SK-N-SH (cell line): ENCODE measurements around the gene CES1. TPM values are rescaled to one million over a fixed set of nuclear protein-coding genes. Genes with fewer than 3 reads are reported as not detected.
"Not testable (repeated sequence)": the region's sequence is repeated elsewhere in the genome, so short reads cannot be mapped to it uniquely, and the experiment has no call there.

ENCODE experiments used
- CTCF ChIA-PET: fragments of 300-600, 350-600 bp; formaldehyde crosslinking; extraction: SDS; loops from one replicate; lab custom pipeline; 2021; lab: Yijun Ruan, JAX
- POLR2A ChIA-PET: fragments of 350-600 bp; sonication (Branson Sonifier 250); formaldehyde crosslinking; extraction: SDS; loops from one replicate; lab custom pipeline; 2020; ENCODE audit warnings: antibody characterized with exemption, inconsistent platforms; lab: Yijun Ruan, JAX
- DNase-seq: peaks from one replicate; pipeline ENCODE4 v3.0.0; 2012
- H2AFZ ChIP-seq: fragments of 200-600 bp; sonication (generic); 2 replicates; pipeline ENCODE4 v1.8.1; 2016; ENCODE audit warnings: antibody characterized with exemption, mild to moderate bottlenecking, low read depth
- H3F3A ChIP-seq: fragments of 200-600 bp; sonication (generic); replicated peaks from 2 replicates; pipeline ENCODE3; 2016; ENCODE audit warnings: antibody characterized with exemption, mild to moderate bottlenecking; ENCODE audit not compliant: insufficient read depth
- H3K27ac ChIP-seq, 2 experiments: fragments of 200-500 bp in 1 of 2; fragments of 200-600 bp in 1 of 2; sonication (Bioruptor generic) in 1 of 2; sonication (generic), shearing (Covaris generic) in 1 of 2; 2 replicates each; pipeline versions ENCODE4 v1.5.1 to v1.6.1; 2014 to 2016; ENCODE audit warnings: low read depth in 2 of 2, inconsistent platforms in 1 of 2, low read length in 1 of 2, mild to moderate bottlenecking in 1 of 2, mixed read lengths in 1 of 2
- H3K27me3 ChIP-seq: fragments of 200-600 bp; sonication (generic), shearing (Covaris generic); 2 replicates; pipeline ENCODE4 v1.6.1; 2016; ENCODE audit warnings: mixed run types; ENCODE audit not compliant: insufficient read depth
- H3K36me3 ChIP-seq, 2 experiments: fragments of 200-500 bp in 1 of 2; fragments of 200-600 bp in 1 of 2; sonication (Bioruptor generic) in 1 of 2; sonication (generic) in 1 of 2; replicated peaks in 1 of 2; 2 replicates each; pipeline versions ENCODE3 to v1.5.1; 2014 to 2016; ENCODE audit warnings: low read length in 1 of 2, mild to moderate bottlenecking in 1 of 2; ENCODE audit not compliant: insufficient read depth in 2 of 2, control insufficient read depth in 1 of 2
- H3K4me1 ChIP-seq, 2 experiments: fragments of 200-500 bp in 1 of 2; fragments of 200-600 bp in 1 of 2; sonication (Bioruptor generic) in 1 of 2; sonication (generic), shearing (Covaris generic) in 1 of 2; 2 replicates each; pipeline versions ENCODE4 v1.5.1 to v1.6.1; 2014 to 2016; ENCODE audit warnings: low read depth in 1 of 2, low read length in 1 of 2, mixed run types in 1 of 2; ENCODE audit not compliant: insufficient read depth in 2 of 2, control insufficient read depth in 1 of 2
- H3K4me2 ChIP-seq: fragments of 200-600 bp; sonication (generic), shearing (Covaris generic); 2 replicates; pipeline ENCODE4 v1.6.1; 2017; ENCODE audit warnings: mixed run types
- H3K4me3 ChIP-seq, 2 experiments: fragments of 200-500 bp in 1 of 2; fragments of 200-600 bp in 1 of 2; sonication (Bioruptor generic) in 1 of 2; sonication (generic), shearing (Covaris generic) in 1 of 2; 2 replicates each; pipeline versions ENCODE4 v1.5.1 to v1.8.1; 2014 to 2016; ENCODE audit warnings: low read depth in 2 of 2, inconsistent platforms in 1 of 2, low read length in 1 of 2, mild to moderate bottlenecking in 1 of 2, mixed read lengths in 1 of 2, moderate library complexity in 1 of 2
- H3K79me2 ChIP-seq: fragments of 200-600 bp; sonication (generic); 2 replicates; pipeline ENCODE4 v1.8.1; 2017; ENCODE audit warnings: mild to moderate bottlenecking; ENCODE audit not compliant: insufficient read depth
- H3K9ac ChIP-seq: fragments of 200-600 bp; sonication (generic); 2 replicates; pipeline ENCODE4 v1.6.1; 2017; ENCODE audit warnings: mixed run types
- H3K9me2 ChIP-seq: fragments of 200-600 bp; sonication (generic); 2 replicates; pipeline ENCODE4 v1.6.1; 2017; ENCODE audit warnings: mixed run types
- H3K9me3 ChIP-seq: fragments of 200-600 bp; sonication (generic); 2 replicates; pipeline ENCODE4 v1.6.1; 2017; ENCODE audit warnings: mixed run types, mild to moderate bottlenecking, moderate library complexity
- H4K20me1 ChIP-seq: fragments of 200-600 bp; sonication (generic); 2 replicates; pipeline ENCODE4 v1.6.1; 2017; ENCODE audit warnings: mild to moderate bottlenecking, mixed run types; ENCODE audit not compliant: insufficient read depth
- WGBS: methylation state at CpG from one replicate; pipeline ENCODE4 v1.1.6; 2017; ENCODE audit warnings: low lambda C conversion rate; 5-methylcytosine and 5-hydroxymethylcytosine counted together
- polyA plus RNA-seq, 3 experiments: library from polyadenylated mRNA; depleted of rRNA; stranded (reverse); fragments of >200 nt; gene quantifications; 2 replicates each; pipeline ENCODE4 v1.2.3, GENCODE V29; 2012

Gene CES1
- polyA plus RNA-seq, 1 of the 3 experiments (the other 2 are of a cell fraction): not detected

- H3K9me2 ChIP-seq, DNase-seq, H3F3A ChIP-seq, H3K9me3 ChIP-seq, H3K27me3 ChIP-seq, POLR2A ChIA-PET, H3K79me2 ChIP-seq, H3K9ac ChIP-seq, H2AFZ ChIP-seq, H3K4me2 ChIP-seq, H3K4me1 ChIP-seq, H3K4me3 ChIP-seq, H3K27ac ChIP-seq, H4K20me1 ChIP-seq, CTCF ChIA-PET, H3K36me3 ChIP-seq: not testable (repeated sequence)
- WGBS: no CpG with 5 or more reads among the region's 8 CpGs
Measured at GRCh38 chr16:55803681-55804080, 29.2 kb downstream of the CES1 start.

- H4K20me1 ChIP-seq, H3K27me3 ChIP-seq, H3K27ac ChIP-seq, H3F3A ChIP-seq, H2AFZ ChIP-seq, H3K4me3 ChIP-seq, H3K36me3 ChIP-seq, POLR2A ChIA-PET, H3K9ac ChIP-seq, H3K4me1 ChIP-seq, H3K9me2 ChIP-seq, H3K4me2 ChIP-seq, DNase-seq, H3K79me2 ChIP-seq, CTCF ChIA-PET, H3K9me3 ChIP-seq: not testable (repeated sequence)
- no CpG with 5 or more reads among the region's 11 CpGs for WGBS
Measured at GRCh38 chr16:55792934-55793374, 39.9 kb downstream of the CES1 start.

- POLR2A ChIA-PET, H3K4me2 ChIP-seq, H3K9me3 ChIP-seq, H3K27me3 ChIP-seq, CTCF ChIA-PET, H4K20me1 ChIP-seq, H3K79me2 ChIP-seq, H3K9me2 ChIP-seq, H3K9ac ChIP-seq, H3K4me1 ChIP-seq, H2AFZ ChIP-seq, H3K36me3 ChIP-seq, H3F3A ChIP-seq, H3K4me3 ChIP-seq, DNase-seq, H3K27ac ChIP-seq: not testable (repeated sequence)
- no CpG with 5 or more reads among the region's 6 CpGs for WGBS
Measured at GRCh38 chr16:55791512-55791911, 41.4 kb downstream of the CES1 start.

DNA sequence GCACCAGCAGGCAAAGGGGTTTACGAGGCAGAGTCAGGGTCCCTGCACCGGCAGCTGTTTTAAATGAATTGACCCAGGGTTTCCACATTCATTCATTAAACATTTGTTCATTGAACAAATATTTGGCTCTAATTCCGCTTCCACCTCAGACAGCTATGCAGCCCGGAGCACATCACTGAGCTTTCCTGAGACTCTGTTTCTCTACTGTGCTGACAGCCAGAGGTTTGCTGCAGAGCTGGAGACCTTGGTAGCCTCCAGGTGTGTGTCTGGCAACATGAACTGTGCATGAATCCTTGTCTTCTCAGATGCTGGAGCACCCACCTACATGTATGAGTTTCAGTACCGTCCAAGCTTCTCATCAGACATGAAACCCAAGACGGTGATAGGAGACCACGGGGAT is 42.7 kb downstream of the CES1 start:
- H3K9ac ChIP-seq, H3K36me3 ChIP-seq, H2AFZ ChIP-seq, CTCF ChIA-PET, H3K79me2 ChIP-seq, H3K27me3 ChIP-seq, H3K4me2 ChIP-seq, H3K4me1 ChIP-seq, H3K9me2 ChIP-seq, H3K4me3 ChIP-seq, H3F3A ChIP-seq, H3K27ac ChIP-seq, DNase-seq, H4K20me1 ChIP-seq, POLR2A ChIA-PET, H3K9me3 ChIP-seq: not testable (repeated sequence)
- 51% methylated on average over 2 of the region's 7 CpGs for WGBS

GRCh38 chr16:55782793-55783091 is 50.2 kb downstream of the CES1 start:
- H3K27me3 ChIP-seq, H3K79me2 ChIP-seq, H3K4me3 ChIP-seq, H2AFZ ChIP-seq, H3K36me3 ChIP-seq, H3K9me3 ChIP-seq, H3K4me2 ChIP-seq, H3K27ac ChIP-seq, H3F3A ChIP-seq, POLR2A ChIA-PET, H3K9ac ChIP-seq, H4K20me1 ChIP-seq, DNase-seq, H3K9me2 ChIP-seq, H3K4me1 ChIP-seq: not testable (repeated sequence)
- CTCF ChIA-PET: interaction anchor here (0.8 kb wide), 1 partner anchor 318 kb away, joined by 3 read pairs; no protein-coding TSS in a partner anchor
- WGBS: 43% methylated on average over 1 of the region's 6 CpGs

- H3K9ac ChIP-seq, H3K4me2 ChIP-seq, H3K27ac ChIP-seq, H3K4me1 ChIP-seq, H3K9me3 ChIP-seq, H4K20me1 ChIP-seq, DNase-seq, H3K4me3 ChIP-seq, H2AFZ ChIP-seq, H3F3A ChIP-seq, H3K9me2 ChIP-seq, POLR2A ChIA-PET, H3K27me3 ChIP-seq, H3K36me3 ChIP-seq, H3K79me2 ChIP-seq: not testable (repeated sequence)
- CTCF ChIA-PET: interaction anchor here (0.8 kb wide), 1 partner anchor 317 kb away, joined by 3 read pairs; no protein-coding TSS in a partner anchor
- 32% methylated on average over 6 of the region's 6 CpGs for WGBS
Measured at GRCh38 chr16:55782091-55782792, 50.7 kb downstream of the CES1 start.
